HCT116 (cell line): ENCODE data around the gene ACP7.

Source experiments
- CEBPB ChIP-seq: IDR thresholded peaks from 2 replicates; pipeline ENCODE4 v1.6.1; 2012; ENCODE audit warnings: low read depth
- TF ChIP-seq, protein P1 (sequence below), 3 experiments: fragments of 200-600 bp in 1 of 3; sonication (generic) in 1 of 3; IDR thresholded peaks in 2 of 3; conservative IDR thresholded peaks in 1 of 3; 2 replicates each; pipeline ENCODE4 v1.5.1; 2012 to 2017; ENCODE audit warnings: low read depth in 2 of 3, low read length in 2 of 3, antibody characterized with exemption in 1 of 3, borderline replicate concordance in 1 of 3, control low read depth in 1 of 3, mild to moderate bottlenecking in 1 of 3, mixed read lengths in 1 of 3, mixed run types in 1 of 3, moderate library complexity in 1 of 3; ENCODE audit not compliant: insufficient read depth in 1 of 3

DNA sequence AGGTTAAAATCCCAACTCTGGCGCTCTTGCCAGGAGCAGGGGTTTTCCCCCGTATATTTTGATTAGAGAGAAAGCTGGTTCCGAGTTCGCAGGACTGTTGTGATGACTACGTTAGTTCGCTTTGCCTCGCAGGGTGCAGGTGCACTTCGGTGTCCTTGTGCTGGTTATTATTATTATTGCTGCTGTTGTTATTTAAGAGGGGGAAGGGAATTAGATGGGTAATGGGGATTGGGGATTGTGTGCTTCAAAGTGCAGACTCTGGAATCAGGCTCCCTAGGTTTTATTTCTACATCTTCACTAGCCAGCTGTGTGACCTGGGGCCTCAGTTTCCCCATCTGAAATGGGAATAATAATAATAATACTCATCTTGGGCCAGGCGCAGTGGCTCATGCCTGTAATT is 15.2 kb downstream of the ACP7 start:
- no peak for TF ChIP-seq CEBPB
- TF ChIP-seq, protein P1, sequence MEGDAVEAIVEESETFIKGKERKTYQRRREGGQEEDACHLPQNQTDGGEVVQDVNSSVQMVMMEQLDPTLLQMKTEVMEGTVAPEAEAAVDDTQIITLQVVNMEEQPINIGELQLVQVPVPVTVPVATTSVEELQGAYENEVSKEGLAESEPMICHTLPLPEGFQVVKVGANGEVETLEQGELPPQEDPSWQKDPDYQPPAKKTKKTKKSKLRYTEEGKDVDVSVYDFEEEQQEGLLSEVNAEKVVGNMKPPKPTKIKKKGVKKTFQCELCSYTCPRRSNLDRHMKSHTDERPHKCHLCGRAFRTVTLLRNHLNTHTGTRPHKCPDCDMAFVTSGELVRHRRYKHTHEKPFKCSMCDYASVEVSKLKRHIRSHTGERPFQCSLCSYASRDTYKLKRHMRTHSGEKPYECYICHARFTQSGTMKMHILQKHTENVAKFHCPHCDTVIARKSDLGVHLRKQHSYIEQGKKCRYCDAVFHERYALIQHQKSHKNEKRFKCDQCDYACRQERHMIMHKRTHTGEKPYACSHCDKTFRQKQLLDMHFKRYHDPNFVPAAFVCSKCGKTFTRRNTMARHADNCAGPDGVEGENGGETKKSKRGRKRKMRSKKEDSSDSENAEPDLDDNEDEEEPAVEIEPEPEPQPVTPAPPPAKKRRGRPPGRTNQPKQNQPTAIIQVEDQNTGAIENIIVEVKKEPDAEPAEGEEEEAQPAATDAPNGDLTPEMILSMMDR (IDR thresholded peaks at IDR 0.05 in 2 of 3, conservative IDR thresholded peaks at IDR 0.05 in 1 of 3; ENCODE audit: borderline replicate concordance in 1 of 3, insufficient read depth in 1 of 3, low read depth in 2 of 3, low read length in 2 of 3) = no peak
